Embryonic facial prominence (tissue), 1 donor: ENCODE results near the gene XPR1.

ENCODE experiments used
- DNase-seq: peaks from one replicate; pipeline ENCODE4 v3.0.0-alpha.2; 2016; ENCODE audit errors: extremely low spot score

Gene XPR1

DNA sequence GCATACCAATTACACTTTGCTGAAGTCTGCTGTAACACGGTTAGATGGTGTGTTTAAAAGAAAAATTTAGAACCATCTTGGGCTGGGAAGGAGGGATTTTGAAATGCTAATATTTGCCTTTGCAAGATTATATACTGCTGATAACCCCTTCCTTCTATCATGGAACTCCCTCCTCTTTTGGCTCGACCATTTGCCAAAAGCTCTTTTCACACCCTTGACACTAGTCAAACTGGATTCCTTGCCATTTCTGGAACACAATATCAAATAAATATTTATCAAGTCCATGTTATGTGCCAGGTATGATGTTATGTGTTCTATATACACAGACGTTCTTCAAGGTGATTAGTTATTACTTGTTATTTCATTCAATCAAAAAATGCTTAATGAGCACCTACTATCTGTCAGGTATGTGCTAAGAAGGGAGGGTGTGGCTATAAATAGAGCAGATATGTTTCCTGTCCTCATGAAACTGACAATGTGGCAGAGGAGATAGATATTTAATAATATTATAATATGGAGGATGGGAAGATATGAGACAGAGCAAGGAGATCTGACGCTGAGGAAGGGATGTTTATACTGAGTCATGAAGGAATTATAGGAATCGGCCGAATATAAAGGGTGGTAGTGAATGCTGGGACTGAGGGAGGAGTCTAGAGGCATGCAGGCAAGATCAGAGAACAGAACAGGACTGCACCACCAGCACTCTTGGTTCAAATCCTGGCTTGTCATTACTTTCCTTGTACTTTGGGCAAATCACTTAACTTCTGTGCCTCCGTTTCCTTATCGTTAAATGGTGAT is 16.1 kb upstream of the XPR1 start:
- DNase-seq, result no peak

DNA sequence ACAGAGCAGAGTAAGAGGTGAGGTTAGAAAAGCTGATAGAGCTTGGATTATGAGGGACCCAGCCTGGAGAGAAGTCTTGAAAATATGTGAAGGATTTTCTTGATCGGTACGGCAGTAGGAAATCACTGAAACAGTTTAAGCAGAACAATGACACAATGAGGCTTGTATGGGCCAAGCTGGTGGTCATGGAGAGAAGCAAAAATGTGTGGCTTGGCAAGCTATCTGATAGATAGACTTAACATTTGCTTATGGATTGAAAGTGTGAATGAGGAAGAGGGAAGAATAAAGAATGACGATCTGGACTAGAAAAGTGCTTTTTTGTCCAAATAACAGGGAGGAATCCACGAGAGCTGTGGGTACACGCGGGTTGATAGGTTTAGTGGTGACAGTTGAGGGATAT is 15.4 kb upstream of the XPR1 start:
- no peak for DNase-seq

DNA sequence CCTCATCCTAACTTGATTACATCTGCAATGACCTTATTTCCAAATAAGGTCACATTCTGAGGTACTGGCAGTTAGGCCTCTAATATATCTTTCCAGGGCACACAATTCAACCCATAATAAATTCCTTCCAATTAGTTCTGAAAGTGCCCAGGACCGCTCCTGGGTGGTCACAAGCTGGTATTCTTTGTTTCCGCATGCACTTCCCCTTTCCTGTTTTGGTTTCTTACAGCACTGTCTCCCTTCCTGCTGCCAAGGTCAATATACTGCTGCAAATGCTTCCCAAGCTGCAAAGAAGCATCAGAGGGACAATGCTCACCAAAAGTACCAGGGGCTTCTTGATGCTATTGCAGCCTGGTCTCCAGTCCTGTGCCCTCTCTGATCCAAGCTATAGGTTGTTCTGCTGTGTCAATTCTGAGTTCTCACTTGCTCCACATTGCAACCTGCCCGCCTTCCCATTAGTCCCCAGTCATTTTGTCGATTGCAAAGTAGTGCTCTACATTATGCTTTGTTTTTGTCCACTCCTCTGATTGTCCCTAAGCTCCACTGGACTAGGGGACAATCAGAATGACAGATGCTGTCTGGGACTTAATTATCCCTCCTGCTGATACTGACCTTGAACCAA is 13.9 kb upstream of the XPR1 start:
- DNase-seq, result no peak

DNA sequence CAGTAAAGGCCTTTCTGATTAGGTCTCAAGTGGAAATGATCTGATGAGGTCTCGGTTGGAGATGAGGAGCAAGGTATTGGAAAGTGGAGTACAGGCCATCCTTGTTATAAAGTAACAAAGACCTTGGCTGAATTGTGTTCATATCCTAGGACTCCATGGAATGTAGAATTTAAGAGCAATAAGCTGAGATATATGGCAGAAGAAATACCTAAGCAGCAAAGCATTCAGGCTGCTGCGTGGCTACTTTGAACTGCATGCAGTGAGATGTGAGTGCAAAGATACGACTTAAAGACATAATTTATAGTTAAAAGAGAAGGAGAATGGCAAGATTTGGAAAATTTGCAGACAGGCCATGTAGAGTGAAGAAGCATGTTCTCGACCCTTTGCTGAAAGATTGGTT is 11.2 kb upstream of the XPR1 start:
- DNase-seq, result no peak

DNA sequence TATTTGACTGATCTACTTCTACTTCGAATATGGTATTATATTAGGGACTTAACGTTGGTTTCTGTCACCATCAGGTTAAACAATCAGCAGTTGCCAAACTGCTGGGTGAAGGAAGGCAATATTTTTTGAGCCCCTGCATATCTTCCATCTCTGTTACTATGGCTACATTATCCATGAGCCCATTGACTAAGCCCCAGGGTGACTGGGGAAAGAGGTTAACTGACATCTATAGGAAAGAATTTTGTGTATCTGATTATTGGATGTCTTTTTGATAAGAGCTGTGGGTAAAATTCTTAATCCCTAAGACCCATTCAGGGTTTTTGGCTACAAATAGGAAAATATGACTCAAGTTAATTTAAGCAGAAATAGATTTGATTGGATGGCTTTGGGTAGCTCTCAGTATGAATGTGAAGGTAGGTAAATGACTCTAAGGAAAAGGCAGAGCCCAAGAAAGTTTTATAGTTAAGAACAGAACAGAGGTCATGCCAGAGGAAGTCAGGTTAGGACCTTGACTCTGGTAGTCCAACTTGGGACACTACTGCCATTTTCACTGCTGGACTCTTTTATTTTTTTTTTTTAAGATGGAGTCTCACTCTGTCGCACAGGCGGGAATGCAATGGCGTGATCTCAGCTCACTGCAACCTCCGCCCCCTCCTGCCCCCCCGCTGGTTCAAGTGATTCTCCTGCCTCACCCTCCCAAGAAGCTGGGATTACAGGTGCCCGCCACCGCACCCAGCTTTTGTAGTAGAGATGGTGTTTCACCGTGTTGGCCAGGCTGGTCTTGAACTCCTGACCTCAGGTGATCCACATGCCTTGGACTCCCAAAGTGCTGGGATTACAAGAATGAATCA is 8.9 kb upstream of the XPR1 start:
- DNase-seq, result no peak

DNA sequence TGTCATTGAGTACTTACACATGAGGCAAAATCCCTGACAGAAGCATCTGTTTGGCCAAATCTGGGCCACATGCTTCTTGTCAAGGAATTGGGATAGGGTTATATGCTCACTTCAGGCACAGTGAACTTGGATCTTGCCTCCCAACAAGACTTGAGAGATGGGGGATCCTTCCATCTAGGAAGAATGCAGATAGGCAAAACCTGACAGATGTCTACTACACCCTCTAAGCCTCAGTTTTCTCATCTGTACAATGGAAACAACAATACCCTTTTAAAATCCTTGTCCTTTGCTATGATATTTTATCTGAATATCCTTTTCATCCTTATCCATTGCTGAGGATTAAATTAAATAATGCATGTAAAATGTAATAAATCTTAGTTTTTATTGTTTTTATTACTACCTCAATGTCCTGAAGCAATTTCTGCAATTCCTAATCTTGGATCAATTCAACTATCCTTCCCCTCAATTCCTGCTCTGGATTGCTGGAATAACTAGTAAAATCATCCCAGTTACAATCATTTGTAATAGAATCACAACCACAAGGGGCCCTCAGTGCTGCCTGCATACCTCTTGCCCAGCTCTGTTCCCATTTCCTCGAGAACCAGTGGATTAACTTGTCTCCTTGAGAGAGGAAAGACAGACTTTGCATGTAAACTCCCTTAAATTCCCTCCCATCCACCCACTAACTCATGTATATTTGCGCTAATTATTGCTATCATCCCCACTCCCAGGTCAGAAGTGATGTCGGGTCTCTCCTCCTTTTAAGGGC is 8.1 kb upstream of the XPR1 start:
- no peak for DNase-seq

DNA sequence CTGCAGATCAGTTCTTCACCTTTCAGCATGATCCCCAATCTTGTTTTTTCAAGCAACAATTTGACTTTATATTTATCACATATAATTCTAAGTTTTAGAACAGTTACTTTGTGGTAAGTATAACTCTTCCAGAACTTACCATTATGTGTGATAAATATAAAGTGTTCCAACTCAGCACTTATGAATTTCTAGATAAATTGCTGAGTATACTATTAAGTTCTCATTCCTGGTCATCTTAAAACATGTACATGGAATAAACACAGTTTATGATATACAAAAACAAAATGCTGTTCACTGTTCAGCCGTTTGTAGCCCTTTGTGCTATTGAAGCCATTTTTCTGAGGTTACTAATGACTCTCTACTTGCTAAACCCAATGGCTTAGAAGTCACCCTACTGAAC is 5.1 kb upstream of the XPR1 start:
- DNase-seq, result no peak

DNA sequence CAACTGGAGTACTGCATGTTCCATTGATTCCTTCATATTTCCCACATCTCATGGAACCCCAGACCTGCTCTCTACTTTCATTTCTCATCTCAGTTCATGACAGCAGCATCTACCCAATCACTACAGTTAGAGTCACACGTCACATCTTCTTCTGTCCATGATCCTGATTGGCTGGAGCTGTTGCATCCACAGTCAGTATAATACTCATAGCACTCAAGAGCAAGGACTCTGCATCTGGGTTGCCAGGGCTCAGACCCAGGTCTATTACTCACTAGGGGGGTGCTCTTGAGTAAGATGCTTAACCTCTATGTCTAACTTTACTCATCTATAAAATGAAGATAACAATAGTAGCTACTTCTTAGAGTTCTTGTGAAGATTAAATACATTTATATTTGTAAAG is 4.4 kb upstream of the XPR1 start:
- DNase-seq, result no peak

DNA sequence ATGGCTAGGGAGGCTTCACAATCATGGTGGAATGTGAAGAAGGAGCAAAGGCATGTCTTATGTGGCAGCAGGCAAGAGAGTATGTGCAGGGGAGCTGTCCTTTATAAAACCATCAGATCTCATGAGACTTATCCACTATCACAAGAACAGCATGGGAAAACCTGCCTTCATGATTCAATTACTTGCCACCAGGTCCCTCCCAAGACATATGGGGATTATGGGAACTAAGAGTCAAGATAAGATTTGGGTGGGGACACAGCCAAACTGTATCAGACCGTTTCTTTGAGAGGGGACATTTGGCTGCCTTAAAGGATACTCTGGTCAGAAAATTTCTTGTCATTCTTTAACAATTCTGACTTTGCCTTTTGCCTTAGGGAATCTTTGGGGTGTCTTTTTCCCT is 3.2 kb upstream of the XPR1 start:
- no peak for DNase-seq

DNA sequence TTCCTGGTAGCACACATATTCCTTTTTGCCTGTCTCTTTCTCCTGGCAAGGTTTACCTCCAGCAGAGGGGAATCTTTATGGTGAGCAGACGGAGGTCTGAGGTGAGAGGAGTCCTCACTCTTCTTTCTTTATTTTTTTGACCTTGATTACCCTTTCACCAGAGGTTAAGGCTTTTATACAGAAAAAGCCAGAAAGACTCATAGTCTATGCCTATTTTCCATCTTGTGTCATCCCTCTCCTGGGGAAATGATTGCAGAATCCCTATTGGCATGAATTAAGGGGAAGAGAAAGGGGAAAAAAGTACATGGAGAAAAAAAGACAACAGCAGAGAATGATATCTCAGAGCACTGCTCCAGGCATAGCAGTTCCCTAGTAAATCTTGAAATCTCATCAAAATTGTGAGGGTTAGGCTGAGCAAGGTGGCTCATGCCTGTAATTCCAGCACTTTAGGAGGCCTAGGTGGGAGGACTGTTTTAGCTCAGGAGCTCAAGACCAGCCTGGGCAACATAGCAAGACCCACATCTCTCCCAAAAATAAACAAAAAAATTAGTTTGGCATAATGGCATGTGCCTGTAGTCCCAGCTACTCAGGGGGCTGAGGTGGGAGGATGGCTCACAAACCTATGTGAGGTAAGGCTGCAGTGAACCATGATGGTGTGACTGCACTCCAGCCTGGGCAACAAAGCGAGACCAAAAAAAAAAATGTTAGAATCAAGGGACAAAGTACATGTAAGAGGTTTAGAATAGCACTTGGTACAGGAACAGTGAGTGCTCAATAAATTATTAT is 1.2 kb upstream of the XPR1 start:
- DNase-seq, result no peak

DNA sequence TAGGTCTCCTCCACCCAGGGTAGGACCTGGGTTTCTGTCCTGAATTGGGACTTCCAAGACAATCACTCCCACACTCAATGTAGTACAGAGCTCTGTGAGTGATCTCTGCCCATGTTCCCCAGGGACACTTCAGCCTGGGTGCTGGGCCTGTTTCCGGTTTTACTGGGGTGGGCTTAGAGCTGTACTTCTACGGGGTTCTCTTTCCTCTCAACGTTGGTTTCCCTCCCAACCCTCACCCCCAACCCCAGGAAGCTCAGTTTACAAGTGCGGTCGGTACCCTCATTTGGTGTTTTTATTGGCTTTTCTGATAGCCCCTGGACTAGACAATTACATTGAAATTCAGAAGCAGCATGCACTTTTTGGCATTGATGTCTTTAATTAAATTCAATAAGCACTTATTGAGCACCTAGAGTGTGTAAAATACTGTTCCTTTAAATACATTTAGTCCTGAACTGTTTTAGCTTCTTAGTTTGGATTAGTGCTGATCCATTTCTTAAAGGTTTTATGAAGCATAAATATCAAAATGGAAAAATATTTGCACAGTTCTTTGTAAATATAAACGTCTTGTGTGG is 542 bp upstream of the XPR1 start:
- no peak for DNase-seq

DNA sequence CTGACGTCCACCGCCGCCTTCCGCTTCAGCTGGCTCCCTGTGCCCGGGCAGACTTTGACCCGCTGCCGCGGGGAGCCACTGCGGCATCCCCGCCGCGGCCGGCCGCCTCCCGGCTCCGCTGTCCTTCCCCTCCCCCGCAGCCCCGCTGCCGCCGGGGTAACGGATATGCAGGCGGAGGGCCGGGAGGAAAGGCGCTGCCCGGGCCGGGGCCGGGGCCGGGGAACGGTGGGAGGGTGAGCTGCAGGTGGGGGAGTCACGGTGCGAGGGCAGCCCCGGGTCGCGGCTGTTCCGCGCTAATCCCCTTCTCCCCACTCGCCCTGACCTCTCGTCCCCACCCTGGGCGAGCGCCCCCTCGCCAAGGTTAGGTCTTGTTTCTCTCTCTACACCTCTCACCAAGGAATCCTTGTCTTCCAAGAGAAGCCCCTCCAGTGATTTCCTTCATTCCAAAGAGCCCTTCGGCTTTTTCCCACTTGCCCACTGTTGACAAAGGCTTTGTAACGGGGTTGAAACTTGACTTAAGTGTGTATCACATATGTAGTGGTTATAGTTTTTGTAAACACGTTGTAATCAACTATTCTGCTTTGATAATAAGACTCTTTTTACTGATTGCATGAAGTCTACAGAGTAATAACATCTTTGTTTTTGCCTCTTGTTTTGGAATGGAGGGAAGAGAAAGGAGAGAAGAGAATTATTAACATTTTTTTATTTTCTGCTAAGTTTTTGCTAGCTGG is 669 bp downstream of the XPR1 start:
- peak; percentile 26 for DNase-seq

DNA sequence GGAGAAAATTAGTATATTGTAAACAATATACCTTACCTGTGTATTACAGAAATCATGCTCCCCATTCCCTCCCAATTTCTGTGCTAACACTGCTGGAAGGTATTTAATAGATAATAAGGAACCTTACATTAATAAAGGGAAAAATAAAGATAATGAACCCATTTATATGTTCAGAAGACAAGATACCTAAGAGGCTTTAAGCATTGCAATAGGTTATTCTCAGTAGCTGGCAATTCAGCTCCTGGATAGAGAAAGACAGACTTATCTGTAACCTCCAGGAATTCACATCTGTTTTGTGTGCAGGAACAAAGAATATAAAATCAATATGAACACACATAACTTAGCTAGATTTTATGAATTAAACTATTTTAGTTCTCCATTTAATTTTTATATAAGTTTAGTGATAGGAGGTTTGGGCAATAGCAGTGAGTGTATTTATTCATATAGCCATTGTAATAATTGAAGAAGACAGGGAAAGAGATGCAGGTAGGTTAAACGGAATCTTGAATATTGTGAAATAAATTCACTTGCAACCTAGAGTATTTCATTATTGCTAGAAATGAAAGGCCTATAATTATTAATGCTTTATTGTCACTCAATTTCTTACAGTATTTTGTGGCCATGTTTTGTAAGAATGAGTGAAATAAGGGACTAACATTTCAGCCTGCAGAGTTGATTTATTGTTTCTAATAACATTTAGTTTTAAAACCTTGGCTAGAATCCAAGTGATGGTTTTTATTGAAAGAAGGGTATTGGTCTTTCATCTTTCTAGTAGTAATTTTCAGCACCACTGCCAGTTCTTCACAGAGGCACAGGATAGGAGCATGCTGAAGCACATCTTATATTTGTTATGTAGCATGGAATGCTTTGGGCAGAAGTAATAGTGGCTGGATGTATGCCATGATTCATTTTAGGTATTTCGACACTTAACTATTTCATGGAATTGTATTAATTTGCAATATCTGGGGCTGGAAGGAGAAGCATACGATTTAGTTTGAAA is 1.5 kb downstream of the XPR1 start:
- no peak for DNase-seq

DNA sequence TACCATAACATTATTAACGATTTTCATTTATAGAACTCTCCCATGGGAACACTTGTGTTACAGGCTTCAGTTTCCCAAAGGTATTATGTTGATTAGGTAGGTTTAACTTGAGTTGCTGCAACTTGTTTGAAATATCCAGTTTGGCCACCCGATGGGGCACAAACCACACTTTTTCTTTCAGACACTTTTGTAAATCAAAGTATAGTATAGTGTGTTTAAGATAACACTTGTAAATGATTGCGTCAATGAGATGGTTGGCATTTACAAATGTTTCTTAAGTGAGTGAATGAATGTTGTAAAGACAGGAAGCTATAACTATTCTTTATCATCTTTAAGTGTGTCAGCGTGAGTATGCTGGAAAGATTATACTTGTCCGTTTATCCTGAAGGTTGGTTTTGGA is 4.3 kb downstream of the XPR1 start:
- no peak for DNase-seq

DNA sequence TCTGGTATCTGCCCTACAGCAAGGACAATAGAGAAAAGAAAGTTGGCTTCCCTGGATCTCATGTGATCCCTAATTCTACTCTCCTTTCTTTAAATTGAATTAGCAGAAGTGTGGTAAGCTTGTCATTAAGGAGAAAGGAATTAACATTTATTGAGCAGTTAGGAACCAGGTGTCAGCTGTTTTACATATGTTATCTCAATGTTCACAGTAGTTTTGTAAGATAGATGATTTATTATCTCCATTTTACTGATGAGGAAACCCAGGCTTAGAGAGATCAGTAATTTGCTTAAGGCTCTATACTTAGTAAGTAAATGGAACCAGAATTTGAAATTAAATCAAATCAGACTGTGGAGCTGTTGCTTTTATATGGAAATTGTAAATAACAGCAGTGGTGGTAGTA is 8.0 kb downstream of the XPR1 start:
- DNase-seq, result no peak

DNA sequence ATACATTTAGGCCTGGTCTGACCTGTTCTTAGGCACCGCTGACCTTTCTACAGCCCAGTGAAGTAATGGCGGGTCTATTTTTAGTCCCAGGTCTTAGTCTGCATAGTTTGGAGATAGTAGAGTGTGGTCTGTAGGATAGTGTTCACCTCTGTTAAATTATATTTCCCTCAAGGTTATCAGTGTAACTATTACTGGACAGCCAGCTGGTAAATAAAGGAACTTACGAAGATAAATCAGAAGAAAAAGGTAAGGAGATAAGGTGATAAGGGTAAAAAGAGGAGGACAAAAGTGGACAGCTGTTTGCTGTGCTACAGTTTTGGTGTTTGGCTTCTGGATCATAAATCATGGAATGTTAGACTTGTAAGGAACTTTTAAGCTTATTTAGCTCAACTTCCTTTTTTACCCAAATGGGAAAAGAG is 8.7 kb downstream of the XPR1 start:
- DNase-seq, result no peak

DNA sequence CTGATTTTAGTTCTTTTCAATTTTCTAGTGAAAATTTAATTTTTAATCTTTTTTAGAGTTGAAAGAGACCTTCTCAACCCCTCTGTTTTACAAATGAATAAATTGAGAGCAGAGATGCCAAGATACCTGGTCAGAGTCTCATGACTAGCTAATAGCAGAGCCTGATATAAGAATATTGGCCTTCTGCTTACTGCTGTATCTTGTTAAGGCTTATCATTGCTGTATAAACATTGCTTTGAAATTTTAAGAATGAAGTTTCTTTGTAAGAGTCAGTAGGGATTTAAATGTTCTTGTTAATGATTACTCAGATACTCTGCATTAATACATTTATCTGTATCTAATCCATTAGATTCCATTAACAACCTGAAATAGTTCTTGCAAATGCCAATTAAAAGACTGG is 9.8 kb downstream of the XPR1 start:
- no peak for DNase-seq

DNA sequence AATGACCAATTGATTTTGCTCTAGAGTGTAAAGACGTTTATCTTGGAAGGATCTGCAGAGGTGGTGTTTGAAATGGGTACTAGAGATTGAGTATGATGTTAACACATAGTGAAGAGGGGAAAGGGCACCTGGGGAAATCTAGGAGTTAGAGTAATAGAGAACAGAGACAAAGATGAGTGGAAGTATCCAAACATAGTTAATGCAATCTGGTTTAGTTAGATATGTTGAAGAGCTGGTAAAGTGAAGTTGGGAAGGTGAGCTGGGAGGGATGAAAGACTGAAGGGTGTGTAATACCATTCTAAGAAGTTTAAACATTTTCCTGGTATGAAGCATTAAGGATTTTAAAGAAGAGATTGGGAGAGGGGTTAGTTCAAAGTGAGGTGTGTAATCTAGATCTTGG is 11.0 kb downstream of the XPR1 start:
- no peak for DNase-seq

DNA sequence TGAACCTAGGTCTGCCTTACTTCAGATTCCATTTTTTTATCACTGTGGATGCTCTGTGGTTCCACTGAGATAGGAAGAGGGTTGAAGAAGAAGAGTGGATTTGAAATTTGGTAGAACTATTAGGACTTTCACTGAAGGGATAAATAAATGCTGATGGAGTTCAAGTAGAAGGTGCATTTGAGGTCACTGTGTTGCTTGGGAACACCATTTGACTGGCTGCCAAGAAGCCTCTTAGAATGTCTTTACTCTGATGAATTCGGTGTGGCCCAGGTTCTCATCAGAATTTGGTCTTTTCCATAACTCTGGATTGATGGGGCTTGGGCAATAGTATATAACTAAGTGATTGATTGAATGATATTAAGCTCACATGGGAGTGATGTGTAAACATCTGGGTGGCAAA is 11.9 kb downstream of the XPR1 start:
- DNase-seq, result no peak
